LNCAP (cell line): ENCODE measurements around the gene CYTH1.

ENCODE experiments used
- CTCF ChIP-seq: fragments of 450-650 bp; IDR thresholded peaks from 2 replicates; pipeline ENCODE4 v1.5.1; 2017; ENCODE audit warnings: mild to moderate bottlenecking

CYTH1 gene

GRCh38 chr17:78796517-78796900 is 14.4 kb upstream of the CYTH1 start:
- TF ChIP-seq CTCF = no peak

DNA sequence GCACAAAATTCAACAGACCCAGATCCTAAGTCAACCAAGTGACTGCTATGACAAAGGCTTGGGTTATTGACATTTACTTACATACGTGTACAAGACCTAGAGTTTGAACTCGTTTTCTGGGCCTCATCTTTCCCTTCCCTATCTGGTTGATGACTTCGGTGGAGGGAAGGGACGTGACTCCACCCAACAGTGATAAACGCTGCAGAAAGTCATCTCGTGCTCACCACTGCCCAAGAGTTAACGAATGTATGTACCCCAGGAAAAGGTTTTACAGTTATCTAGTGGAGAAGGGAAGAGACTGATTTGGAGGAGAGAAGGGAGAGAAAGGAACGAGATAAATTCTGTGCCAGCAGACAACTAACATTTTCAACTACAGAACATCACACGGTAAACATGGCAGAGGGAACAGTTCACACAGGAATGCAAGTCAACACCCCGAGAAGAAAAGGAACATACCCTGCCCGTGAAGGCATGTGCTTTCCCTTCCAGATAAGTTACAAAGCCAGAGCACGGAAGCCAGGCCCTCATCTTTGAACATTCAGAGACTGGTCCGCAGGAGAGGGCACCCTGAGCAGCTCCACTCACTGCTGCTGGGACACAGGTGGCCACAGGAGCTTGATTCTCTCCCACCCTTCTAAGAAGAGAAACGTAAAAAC is 13.9 kb upstream of the CYTH1 start:
- TF ChIP-seq CTCF = no peak

DNA sequence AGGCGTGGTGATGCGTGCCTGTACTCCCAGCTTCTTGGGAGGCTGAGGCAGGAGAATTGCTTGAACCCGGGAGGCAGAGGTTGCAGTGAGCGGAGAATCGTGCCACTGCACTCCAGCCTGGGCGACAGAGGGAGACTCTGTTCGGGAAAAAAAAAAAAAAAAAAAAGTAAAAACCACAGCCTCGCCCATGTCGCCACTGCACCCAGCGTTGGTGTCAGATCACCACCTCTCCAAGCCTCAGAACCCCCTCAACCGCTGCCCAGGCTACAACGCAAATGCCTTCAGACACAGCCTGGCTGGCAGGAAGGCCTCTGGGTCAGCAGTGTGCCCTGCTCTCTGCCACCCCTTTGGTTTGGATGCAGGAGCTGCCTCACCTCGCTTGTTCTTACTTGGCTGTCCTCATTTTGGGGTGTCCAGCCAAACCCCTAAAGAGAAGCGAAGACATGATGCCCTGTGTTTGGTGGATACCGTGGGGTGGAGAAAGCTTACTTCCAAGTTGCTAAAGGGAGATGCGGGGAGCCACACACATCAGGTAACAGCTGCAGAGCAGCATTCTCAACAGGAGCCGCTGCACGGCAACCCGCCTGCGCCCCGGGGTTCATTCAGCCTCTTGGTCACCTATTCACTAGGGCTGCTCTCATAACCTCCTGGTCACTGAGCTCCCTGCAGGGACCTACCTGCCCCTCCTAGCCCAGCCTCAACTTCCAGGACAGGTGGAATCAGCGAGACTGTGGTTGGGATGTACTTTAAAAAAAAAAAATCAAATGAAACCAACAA is 13.0 kb upstream of the CYTH1 start:
- no peak for TF ChIP-seq CTCF

DNA sequence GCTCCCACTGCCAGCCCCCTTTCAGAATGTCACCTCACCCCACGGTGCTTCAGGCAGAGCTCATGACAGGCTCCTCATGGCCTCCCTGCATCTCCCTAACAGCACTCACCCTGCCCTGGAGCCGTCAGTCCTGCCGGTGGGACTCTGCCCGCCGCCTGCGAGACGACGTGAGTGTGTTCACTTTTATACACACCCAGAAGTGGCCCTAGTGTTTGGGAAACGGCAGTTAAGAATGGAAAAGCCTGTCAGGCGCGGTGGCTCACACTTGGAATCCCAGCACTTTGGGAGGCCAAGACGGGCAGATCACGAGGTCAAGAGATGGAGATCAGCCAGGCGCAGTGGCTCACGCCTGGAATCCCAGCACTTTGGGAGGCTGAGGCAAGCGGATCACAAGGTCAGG is 12.3 kb upstream of the CYTH1 start:
- no peak for TF ChIP-seq CTCF

DNA sequence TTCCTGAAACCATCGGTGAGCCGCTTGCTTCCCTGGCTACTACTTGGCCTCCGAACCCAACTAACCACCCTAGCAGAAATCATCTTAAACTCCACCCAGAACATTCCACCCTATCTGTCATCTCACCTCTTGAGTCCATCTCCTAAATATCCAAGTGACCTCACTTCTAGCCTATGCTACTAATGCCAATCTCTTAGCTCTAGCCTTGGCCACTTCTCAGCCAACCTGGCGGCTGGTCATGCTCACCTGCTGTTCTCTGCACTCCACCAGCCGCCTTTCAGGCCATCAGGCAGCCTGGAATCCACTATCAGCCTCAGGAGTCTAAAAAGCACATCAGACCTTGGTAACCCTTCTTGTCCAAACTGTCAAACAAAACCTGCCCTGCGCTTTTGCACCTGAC is 11.9 kb upstream of the CYTH1 start:
- no peak for TF ChIP-seq CTCF

GRCh38 chr17:78793415-78793814 is 11.3 kb upstream of the CYTH1 start:
- no peak for TF ChIP-seq CTCF

DNA sequence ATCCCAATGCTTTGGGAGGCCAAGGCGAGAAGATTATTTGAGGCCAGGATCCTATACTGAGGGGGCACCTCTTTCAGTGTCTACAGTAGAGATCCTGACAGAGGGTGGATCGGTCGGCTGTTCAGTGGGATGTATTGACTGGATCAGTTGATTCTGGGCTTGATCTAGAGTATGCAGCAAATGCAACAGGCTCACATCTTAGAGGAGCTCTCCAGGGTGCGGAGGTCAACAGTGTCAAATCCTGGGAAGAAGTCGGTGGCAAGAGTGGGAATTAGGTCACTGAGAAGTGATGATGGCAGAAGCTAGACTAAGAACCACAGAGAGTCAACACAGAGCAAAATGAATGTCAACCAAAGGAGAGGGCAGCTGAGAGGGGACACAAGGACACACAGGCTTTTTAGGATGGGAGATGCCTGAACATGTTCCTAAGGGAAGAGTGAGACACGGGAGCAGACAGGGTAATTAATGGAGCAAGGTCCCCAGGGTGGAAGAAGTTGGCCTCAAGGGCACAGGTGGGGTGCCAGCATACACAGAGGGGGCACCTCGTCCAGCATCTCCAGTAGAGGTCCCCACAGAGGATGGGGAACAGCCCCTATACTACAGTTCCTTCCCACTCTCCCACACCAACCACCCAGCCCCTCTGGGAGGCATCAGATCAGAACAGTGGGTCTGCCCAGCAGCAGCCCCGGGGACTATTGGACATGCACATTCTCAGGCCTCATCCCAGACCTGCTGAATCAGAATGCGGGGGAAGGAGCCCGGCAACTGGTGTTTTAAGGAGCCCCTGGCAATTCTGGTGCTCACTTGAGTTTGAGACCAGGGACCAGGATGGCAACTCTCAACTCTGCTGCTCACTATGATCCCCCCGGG is 10.0 kb upstream of the CYTH1 start:
- no peak for TF ChIP-seq CTCF
